CD4-positive, CD25-positive, alpha-beta regulatory T cell (primary cell): ENCODE results near the gene TMEM213. TPM values are rescaled to one million over a fixed set of nuclear protein-coding genes. Genes with fewer than 3 reads are reported as not detected.

ENCODE experiments used
- ATAC-seq, 2 donors: fragments of 150-1000 bp; cut with Tn5 transposase; one replicate each; pipeline ENCODE4 v1.10.0; 2021; ENCODE audit warnings: low read depth in 2 of 2, moderate number of reproducible peaks in 2 of 2, moderate library complexity in 1 of 2
- DNase-seq, 3 donors: peaks; one replicate each; pipeline versions ENCODE4 v3.0.0 to v3.0.0-alpha.2; 2012 to 2022; ENCODE audit warnings: mixed read lengths in 1 of 3
- H3K27ac ChIP-seq: one replicate; pipeline ENCODE4 v1.7.0; 2013; ENCODE audit warnings: mild to moderate bottlenecking, low read length; ENCODE audit not compliant: insufficient read depth, poor library complexity, severe bottlenecking
- H3K27me3 ChIP-seq: one replicate; pipeline ENCODE4 v1.7.0; 2013; ENCODE audit warnings: low read length; ENCODE audit not compliant: control insufficient read depth, insufficient read depth
- H3K36me3 ChIP-seq: one replicate; pipeline ENCODE4 v1.7.0; 2013; ENCODE audit warnings: mild to moderate bottlenecking, low read length, moderate library complexity; ENCODE audit not compliant: control insufficient read depth, insufficient read depth
- H3K4me1 ChIP-seq: 2 replicates; pipeline ENCODE4 v1.7.0; 2013; ENCODE audit warnings: mild to moderate bottlenecking, low read length; ENCODE audit not compliant: insufficient read depth, control insufficient read depth, poor library complexity, severe bottlenecking
- H3K4me3 ChIP-seq: one replicate; pipeline ENCODE4 v1.7.0; 2013; ENCODE audit warnings: low read depth, mild to moderate bottlenecking, low read length, moderate library complexity
- H3K9me3 ChIP-seq, 2 experiments: 1 replicate in 1 of 2; 2 replicates in 1 of 2; pipeline ENCODE4 v1.7.0; 2013; ENCODE audit warnings: low read length in 2 of 2, mild to moderate bottlenecking in 1 of 2, moderate library complexity in 1 of 2; ENCODE audit not compliant: control insufficient read depth in 2 of 2
- H3K27ac Mint-ChIP-seq, 3 donors: one replicate each; pipeline ENCODE4 v1.8.0; 2020 to 2022; ENCODE audit warnings: mild to moderate bottlenecking in 3 of 3, mixed read lengths in 3 of 3, moderate library complexity in 2 of 3
- H3K27me3 Mint-ChIP-seq: one replicate; pipeline ENCODE4 v1.8.0; 2022; ENCODE audit warnings: mild to moderate bottlenecking, mixed read lengths
- H3K36me3 Mint-ChIP-seq: one replicate; pipeline ENCODE4 v1.8.0; 2020; ENCODE audit warnings: mixed read lengths
- H3K4me1 Mint-ChIP-seq, 4 donors: one replicate each; pipeline ENCODE4 v1.8.0; 2020 to 2022; ENCODE audit warnings: mixed read lengths in 4 of 4, mild to moderate bottlenecking in 1 of 4
- H3K4me3 Mint-ChIP-seq, 4 donors: one replicate each; pipeline ENCODE4 v1.8.0; 2020 to 2022; ENCODE audit warnings: mild to moderate bottlenecking in 4 of 4, mixed read lengths in 4 of 4, moderate library complexity in 3 of 4
- H3K9me3 Mint-ChIP-seq, 7 donors: one replicate each; pipeline ENCODE4 v1.8.0; 2020 to 2022; ENCODE audit warnings: mixed read lengths in 7 of 7, mild to moderate bottlenecking in 3 of 7, moderate library complexity in 2 of 7
- polyA plus RNA-seq, 4 donors: library from polyadenylated mRNA; unstranded; fragments of 300-500 nt; fragmentation: Illumina TruSeq; gene quantifications; one replicate each; pipeline ENCODE4 v1.2.3, GENCODE V29; 2021
- total RNA-seq: library from RNA; stranded (reverse); gene quantifications from one replicate; pipeline ENCODE4 v1.2.3, GENCODE V29; 2022

The TMEM213 gene
- total and polyA plus RNA-seq, 5 donors from 2014 or later: 0.21 TPM; not detected in 4

DNA sequence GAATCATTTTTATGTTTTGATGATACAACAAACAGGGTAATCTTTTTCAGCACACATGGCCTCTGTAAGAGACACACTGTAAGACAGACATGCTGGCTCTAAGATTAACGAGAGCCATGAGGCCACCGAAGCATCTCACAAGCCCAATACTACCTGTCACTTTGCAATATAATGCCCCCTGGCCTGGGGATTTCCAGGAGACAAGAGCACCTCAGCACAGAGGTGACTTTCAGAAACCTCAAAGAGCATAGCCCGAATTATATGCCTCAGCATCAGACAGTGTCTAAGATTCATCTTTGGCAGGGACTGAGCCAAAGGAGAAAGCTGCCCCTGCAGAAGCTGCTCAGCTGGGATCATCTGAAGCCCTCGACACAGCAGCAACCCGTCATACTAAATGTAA is 44.2 kb upstream of the TMEM213 start:
- Histone ChIP-seq H3K9me3 (no peaks in the 10 kb centered on the region), H3K36me3 (no peaks in the 10 kb centered on the region), H3K27ac (peak overlapping the region; percentile 80), H3K27me3 (no peaks in the 10 kb centered on the region), H3K4me3 (no peak overlapping the region), H3K4me1 (peaks cover 19% of the 10 kb centered on the region)
- H3K4me3 Mint-ChIP-seq: peak overlapping the region in 1 of 4 donors; percentile 22
- no peaks in the 10 kb centered on the region for H3K9me3 Mint-ChIP-seq
- peak overlapping the region in 2 of 3 donors; percentile 97 to 98 for H3K27ac Mint-ChIP-seq
- H3K36me3 Mint-ChIP-seq: no peaks in the 10 kb centered on the region
- no peaks in the 10 kb centered on the region for H3K27me3 Mint-ChIP-seq
- DNase-seq (peak in 1 of 3 donors; percentile 4), ATAC-seq (no peak)
- peaks cover 10 to 52% (median 31%) of the 10 kb centered on the region in 4 donors for H3K4me1 Mint-ChIP-seq

DNA sequence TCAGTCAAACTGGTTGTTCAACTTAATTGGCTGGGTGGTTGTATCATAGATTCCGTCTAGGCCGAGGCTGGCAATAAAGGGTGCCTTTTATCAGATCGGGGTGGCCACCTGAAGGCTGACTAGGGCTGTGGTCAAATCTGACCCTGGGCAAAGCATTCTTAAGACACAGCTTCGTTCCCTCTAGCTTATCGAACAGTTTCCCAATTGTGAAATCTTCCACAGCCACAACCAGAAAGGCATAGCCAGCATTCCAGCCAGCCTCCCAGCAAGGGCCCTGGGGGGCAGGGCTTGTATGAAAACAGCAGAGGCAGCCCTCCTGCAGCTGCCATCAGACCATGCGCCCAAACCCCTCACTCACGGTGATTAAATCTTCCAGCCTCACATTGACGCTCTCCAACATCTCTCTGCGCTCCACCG is 42.5 kb upstream of the TMEM213 start:
- Mint-ChIP-seq H3K9me3 (no peaks in the 10 kb centered on the region), H3K4me3 (no peak overlapping the region), H3K36me3 (no peaks in the 10 kb centered on the region), H3K27ac (peak overlapping the region in 2 of 3 donors; percentile 88 to 90), H3K4me1 (peaks cover 10 to 36% (median 23%) of the 10 kb centered on the region in 4 donors), H3K27me3 (no peaks in the 10 kb centered on the region)
- Histone ChIP-seq H3K27ac (no peak overlapping the region), H3K9me3 (no peaks in the 10 kb centered on the region), H3K36me3 (no peaks in the 10 kb centered on the region), H3K27me3 (no peaks in the 10 kb centered on the region), H3K4me3 (no peak overlapping the region), H3K4me1 (peaks cover 19% of the 10 kb centered on the region)
- ATAC-seq: no peak
- DNase-seq: no peak

DNA sequence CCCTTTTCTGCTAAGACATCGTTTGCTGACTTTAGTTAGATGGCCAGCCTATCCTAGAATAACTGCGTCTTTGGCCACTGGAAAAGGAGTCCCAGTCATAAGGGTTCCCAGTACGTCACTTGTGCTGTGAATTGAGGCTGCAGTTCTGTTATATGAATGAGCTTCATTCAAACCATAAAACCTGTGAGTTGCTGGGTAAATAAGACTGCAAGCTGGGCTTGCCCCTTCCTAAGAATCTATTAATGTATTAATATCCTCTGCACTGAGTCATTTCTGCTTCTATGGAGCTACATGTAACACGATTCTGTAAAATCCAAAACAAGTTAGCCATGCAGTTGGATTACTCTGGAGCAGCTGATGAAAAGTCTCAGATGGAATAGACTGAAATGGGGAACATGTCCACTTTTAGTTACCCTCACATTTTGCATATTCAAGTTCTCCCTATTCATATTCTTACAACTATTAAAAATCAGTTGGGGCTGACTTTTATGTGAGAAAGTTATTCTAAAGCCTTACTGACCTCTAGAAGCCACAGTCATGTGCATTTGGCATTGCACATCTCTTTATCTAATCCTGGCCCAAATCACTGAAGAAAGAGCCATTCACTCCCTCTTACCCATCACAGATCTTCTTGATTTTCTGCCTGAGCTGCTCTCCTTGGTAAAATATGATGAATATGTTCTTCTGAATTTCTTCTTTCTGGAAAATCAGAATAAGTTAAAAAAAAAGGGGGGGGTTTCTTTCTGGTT is 41.8 kb upstream of the TMEM213 start:
- Histone ChIP-seq H3K36me3 (no peaks in the 10 kb centered on the region), H3K27ac (no peak overlapping the region), H3K4me1 (peaks cover 19% of the 10 kb centered on the region), H3K27me3 (no peaks in the 10 kb centered on the region), H3K4me3 (no peak overlapping the region), H3K9me3 (no peaks in the 10 kb centered on the region)
- Mint-ChIP-seq H3K9me3 (no peaks in the 10 kb centered on the region), H3K36me3 (no peaks in the 10 kb centered on the region), H3K27me3 (no peaks in the 10 kb centered on the region), H3K27ac (peak overlapping the region in 2 of 3 donors; percentile 88 to 90), H3K4me3 (peak overlapping the region in 1 of 4 donors; percentile 71), H3K4me1 (peaks cover 10 to 30% (median 22%) of the 10 kb centered on the region in 4 donors)
- ATAC-seq (no peak), DNase-seq (no peak)

DNA sequence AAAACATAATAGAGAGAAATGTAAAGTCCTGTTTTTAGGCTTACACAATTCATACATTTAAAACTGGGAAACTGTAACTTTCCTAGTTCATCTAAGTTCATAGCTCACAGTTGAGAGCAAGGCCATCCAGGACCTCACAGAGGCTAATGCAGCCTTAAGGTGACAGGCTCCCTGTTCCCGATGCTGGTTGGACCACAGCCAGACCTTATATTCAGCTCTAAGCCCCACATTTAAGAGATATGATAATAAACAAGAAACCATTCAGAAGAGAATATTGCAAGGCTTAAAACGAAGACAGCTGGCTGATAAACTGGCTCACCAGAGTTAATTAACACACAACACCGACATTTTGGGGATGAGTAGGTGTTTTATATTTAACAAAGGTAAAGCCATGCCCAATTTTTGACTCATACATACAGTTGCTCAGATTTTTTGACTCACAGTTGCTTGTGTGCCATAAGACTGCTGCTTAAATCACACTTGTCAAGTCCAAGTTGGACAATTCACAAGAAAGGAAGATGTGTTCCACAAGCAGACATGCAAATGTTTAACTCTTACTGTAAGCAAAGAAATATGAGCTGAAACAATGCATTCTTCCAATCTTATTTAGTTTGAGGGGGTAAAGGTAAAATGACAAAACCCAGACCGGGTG is 41.1 kb upstream of the TMEM213 start:
- Mint-ChIP-seq H3K27me3 (no peaks in the 10 kb centered on the region), H3K36me3 (no peaks in the 10 kb centered on the region), H3K27ac (peak overlapping the region in 2 of 3 donors; percentile 51 to 88), H3K4me1 (peaks cover 10 to 30% (median 17%) of the 10 kb centered on the region in 4 donors), H3K9me3 (no peaks in the 10 kb centered on the region), H3K4me3 (peak overlapping the region in 1 of 4 donors; percentile 71)
- DNase-seq: no peak
- no peaks in the 10 kb centered on the region for H3K36me3 ChIP-seq
- no peaks in the 10 kb centered on the region for H3K27me3 ChIP-seq
- no peaks in the 10 kb centered on the region for H3K9me3 ChIP-seq
- peaks cover 19% of the 10 kb centered on the region for H3K4me1 ChIP-seq
- no peak for ATAC-seq
- no peak overlapping the region for H3K27ac ChIP-seq
- H3K4me3 ChIP-seq: no peak overlapping the region

DNA sequence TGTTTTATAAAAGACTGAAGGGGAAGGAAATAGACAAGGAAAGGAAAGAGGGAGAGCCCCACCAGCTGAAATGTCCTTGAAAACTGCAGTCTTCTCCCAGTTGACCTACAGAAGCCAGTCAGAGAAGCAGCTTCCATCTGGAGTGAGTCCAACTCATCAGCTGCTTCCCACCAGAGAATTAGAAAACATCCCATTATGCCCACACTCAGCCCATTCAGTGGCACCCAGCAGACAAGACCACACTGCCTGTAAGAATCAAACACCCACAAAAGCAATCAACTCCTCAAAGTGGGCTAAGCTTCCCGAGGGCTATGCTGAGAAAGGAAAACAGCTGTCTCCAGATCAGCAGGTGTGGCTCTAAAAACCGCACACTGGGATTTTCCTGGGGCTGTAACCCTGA is 29.6 kb upstream of the TMEM213 start:
- Histone ChIP-seq H3K9me3 (no peaks in the 10 kb centered on the region), H3K4me3 (no peak overlapping the region), H3K27ac (no peak overlapping the region), H3K36me3 (no peaks in the 10 kb centered on the region), H3K27me3 (no peaks in the 10 kb centered on the region), H3K4me1 (no peaks in the 10 kb centered on the region)
- peaks cover 12% of the 10 kb centered on the region for H3K27me3 Mint-ChIP-seq
- no peaks in the 10 kb centered on the region for H3K9me3 Mint-ChIP-seq
- H3K4me1 Mint-ChIP-seq: no peaks in the 10 kb centered on the region
- H3K36me3 Mint-ChIP-seq: no peaks in the 10 kb centered on the region
- H3K27ac Mint-ChIP-seq: no peak overlapping the region
- no peak overlapping the region for H3K4me3 Mint-ChIP-seq
- DNase-seq (no peak), ATAC-seq (no peak)

DNA sequence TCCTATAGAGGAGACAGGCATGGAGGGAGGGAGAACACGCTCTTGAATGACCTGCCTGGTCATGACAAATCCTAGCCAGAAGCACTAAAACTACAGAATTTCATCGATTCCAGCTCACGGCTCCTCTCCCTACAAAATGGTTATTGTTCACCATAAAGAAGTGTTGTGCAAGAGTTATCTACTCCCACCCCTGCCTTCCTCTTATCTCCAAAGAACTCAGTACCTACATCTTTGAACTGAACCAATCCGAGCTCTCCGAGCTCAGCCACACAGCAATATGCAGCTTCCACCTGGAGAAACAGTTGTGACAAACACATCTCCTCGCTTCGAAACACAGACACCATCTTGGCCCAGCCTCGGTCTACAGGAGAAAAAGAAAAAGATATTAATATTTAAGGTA is 26.9 kb upstream of the TMEM213 start:
- Histone ChIP-seq H3K27ac (no peak overlapping the region), H3K9me3 (no peaks in the 10 kb centered on the region), H3K4me3 (no peak overlapping the region), H3K36me3 (no peaks in the 10 kb centered on the region), H3K27me3 (no peaks in the 10 kb centered on the region), H3K4me1 (no peaks in the 10 kb centered on the region)
- no peak overlapping the region for H3K27ac Mint-ChIP-seq
- ATAC-seq (no peak), DNase-seq (no peak)
- no peaks in the 10 kb centered on the region for H3K4me1 Mint-ChIP-seq
- H3K27me3 Mint-ChIP-seq: peaks cover 12% of the 10 kb centered on the region
- H3K9me3 Mint-ChIP-seq: no peaks in the 10 kb centered on the region
- H3K36me3 Mint-ChIP-seq: no peaks in the 10 kb centered on the region
- H3K4me3 Mint-ChIP-seq: no peak overlapping the region

DNA sequence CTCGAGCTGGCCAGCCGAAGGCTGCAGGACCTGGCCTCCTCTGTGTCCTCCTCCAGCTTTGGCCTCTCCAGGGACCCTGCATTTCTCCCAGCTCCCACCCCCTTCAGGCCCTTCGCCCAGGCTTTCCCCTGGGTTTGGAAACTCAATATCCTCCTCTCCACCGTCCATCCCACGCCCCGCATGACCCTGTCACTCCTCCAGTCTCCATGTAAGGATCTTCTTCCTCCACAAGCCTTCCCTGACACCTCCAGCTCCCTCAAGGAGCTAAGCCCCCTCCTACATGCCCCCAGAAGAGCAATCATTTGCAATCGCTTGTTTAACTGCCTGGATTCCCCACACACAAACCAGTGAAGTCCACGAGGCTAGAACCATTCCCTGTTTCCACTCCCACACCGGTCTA is 24.6 kb upstream of the TMEM213 start:
- H3K4me1 ChIP-seq: no peaks in the 10 kb centered on the region
- Mint-ChIP-seq H3K27me3 (peaks cover 12% of the 10 kb centered on the region), H3K4me3 (no peak overlapping the region), H3K27ac (peak overlapping the region in 1 of 3 donors; percentile 17), H3K9me3 (peaks cover 0 to 2% (median 0%) of the 10 kb centered on the region in 7 donors), H3K4me1 (no peaks in the 10 kb centered on the region), H3K36me3 (no peaks in the 10 kb centered on the region)
- no peaks in the 10 kb centered on the region for H3K27me3 ChIP-seq
- H3K27ac ChIP-seq: no peak overlapping the region
- no peaks in the 10 kb centered on the region for H3K9me3 ChIP-seq
- ATAC-seq (no peak), DNase-seq (no peak)
- H3K4me3 ChIP-seq: no peak overlapping the region
- H3K36me3 ChIP-seq: no peaks in the 10 kb centered on the region
